Peyer's patch (tissue), 4 donors: Measurements from ENCODE around the gene TMPRSS11E. TPM values are rescaled to one million over a fixed set of nuclear protein-coding genes. Genes with fewer than 3 reads are reported as not detected.
"Not testable (repeated sequence)": the region's sequence is repeated elsewhere in the genome, so short reads cannot be mapped to it uniquely, and the experiment has no call there.

Source experiments
- DNase-seq, 3 donors: peaks; one replicate each; pipeline ENCODE4 v3.0.0-alpha.2; 2017 to 2019
- H3K27ac ChIP-seq, 4 donors: fragments of 200-600 bp; sonication (generic); one replicate each; pipeline ENCODE4 v1.5.1; 2016 to 2019
- H3K27me3 ChIP-seq, 2 donors: fragments of 200-600 bp; sonication (generic); one replicate each; pipeline ENCODE4 v1.5.1; 2019
- H3K36me3 ChIP-seq, 3 donors: fragments of 200-600 bp; sonication (generic); one replicate each; pipeline ENCODE4 v1.5.1; 2016 to 2019
- H3K4me1 ChIP-seq, 4 donors: fragments of 200-600 bp; sonication (generic); one replicate each; pipeline ENCODE4 v1.5.1; 2016 to 2019
- H3K4me3 ChIP-seq, 4 donors: fragments of 200-600 bp; sonication (generic); 1 replicate in 3 of 4; 2 replicates in 1 of 4; pipeline ENCODE4 v1.5.1; 2016 to 2019; ENCODE audit warnings: mild to moderate bottlenecking in 1 of 4
- H3K9me3 ChIP-seq, 4 donors: fragments of 200-600 bp; sonication (generic); one replicate each; pipeline ENCODE4 v1.5.1; 2016 to 2019; ENCODE audit warnings: mild to moderate bottlenecking in 1 of 4
- POLR2A ChIP-seq, 2 donors: fragments of 450-650 bp; IDR thresholded peaks; one replicate each; pipeline ENCODE4 v1.5.1; 2017; ENCODE audit warnings: antibody characterized with exemption in 2 of 2, mild to moderate bottlenecking in 2 of 2, moderate library complexity in 2 of 2
- total RNA-seq, 4 donors: library from RNA; depleted of rRNA; stranded (reverse); fragments of >200 nt; gene quantifications; one replicate each; pipeline ENCODE4 v1.1.0, GENCODE V29; 2016
- TF ChIP-seq, protein P1 (sequence below), 6 experiments: fragments of 450-650 bp in 4 of 6; fragments of 200-600 bp in 2 of 6; sonication (generic) in 1 of 6; IDR thresholded peaks; one replicate each; pipeline ENCODE4 v1.5.1; 2017 to 2019; ENCODE audit warnings: antibody characterized with exemption in 6 of 6, mild to moderate bottlenecking in 3 of 6, moderate library complexity in 1 of 6

Gene TMPRSS11E, protein sequence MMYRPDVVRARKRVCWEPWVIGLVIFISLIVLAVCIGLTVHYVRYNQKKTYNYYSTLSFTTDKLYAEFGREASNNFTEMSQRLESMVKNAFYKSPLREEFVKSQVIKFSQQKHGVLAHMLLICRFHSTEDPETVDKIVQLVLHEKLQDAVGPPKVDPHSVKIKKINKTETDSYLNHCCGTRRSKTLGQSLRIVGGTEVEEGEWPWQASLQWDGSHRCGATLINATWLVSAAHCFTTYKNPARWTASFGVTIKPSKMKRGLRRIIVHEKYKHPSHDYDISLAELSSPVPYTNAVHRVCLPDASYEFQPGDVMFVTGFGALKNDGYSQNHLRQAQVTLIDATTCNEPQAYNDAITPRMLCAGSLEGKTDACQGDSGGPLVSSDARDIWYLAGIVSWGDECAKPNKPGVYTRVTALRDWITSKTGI
- not detected for total RNA-seq

DNA sequence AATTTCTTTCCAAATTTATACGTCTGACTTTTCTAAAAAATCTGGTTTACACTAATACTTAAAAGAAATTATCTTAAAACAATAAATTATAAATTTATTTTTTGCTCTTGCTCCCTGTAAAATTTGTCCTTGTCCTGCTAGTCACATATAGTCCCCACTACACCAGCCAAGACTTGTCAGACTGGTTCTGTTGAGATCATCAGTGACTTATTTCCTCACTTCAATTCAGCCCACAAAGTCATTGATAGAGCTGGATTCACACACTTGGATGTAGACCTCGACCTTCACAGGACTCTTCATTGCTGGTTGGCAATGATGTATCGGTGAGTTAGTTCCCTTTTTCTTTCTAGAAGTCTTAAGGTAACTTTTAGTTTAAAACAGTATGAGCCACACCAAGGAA lies at the start of gene TMPRSS11E:
Gene TMPRSS11E (plus strand): TSS at position 263 of the 400 bp plus-strand sequence. CDS start 50 bp downstream, at position 313.
- H3K4me1 ChIP-seq, result no peaks in the 10 kb centered on the region
- no peak for DNase-seq
- H3K27me3 ChIP-seq, result no peaks in the 10 kb centered on the region
- no peaks in the 10 kb centered on the region for H3K36me3 ChIP-seq
- H3K27ac ChIP-seq, result no peak within 1 kb of the TSS
- H3K4me3 ChIP-seq, result no peak within 1 kb of the TSS
- TF ChIP-seq, protein P1, sequence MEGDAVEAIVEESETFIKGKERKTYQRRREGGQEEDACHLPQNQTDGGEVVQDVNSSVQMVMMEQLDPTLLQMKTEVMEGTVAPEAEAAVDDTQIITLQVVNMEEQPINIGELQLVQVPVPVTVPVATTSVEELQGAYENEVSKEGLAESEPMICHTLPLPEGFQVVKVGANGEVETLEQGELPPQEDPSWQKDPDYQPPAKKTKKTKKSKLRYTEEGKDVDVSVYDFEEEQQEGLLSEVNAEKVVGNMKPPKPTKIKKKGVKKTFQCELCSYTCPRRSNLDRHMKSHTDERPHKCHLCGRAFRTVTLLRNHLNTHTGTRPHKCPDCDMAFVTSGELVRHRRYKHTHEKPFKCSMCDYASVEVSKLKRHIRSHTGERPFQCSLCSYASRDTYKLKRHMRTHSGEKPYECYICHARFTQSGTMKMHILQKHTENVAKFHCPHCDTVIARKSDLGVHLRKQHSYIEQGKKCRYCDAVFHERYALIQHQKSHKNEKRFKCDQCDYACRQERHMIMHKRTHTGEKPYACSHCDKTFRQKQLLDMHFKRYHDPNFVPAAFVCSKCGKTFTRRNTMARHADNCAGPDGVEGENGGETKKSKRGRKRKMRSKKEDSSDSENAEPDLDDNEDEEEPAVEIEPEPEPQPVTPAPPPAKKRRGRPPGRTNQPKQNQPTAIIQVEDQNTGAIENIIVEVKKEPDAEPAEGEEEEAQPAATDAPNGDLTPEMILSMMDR (IDR thresholded peaks at IDR 0.05), result no peak
- TF ChIP-seq POLR2A (IDR thresholded peaks at IDR 0.05), result no peak
- H3K9me3 ChIP-seq, result no peaks in the 10 kb centered on the region

DNA sequence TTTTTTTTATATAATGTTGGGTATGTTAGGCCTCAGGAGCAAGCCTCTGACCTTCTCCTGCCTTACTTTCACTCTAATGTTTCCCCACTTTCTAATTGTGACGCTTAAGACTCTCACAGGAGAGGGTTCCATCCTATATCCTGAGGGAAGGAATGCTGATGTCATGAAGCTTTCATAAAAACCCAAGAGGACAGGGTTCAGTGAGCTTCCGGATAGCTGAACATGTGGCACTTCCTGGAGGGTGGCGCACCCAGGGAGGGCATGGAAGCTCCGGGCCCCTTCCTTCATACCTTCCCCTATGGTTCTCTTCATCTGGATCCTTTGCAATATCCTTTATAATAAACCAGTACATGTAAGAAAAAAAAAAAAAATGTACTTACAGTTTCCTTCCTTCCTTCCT lies 48.0 kb upstream of the TMPRSS11E start:
- no peak overlapping the region for H3K27ac ChIP-seq
- no peaks in the 10 kb centered on the region for H3K27me3 ChIP-seq
- no peak overlapping the region for H3K4me3 ChIP-seq
- no peaks in the 10 kb centered on the region for H3K4me1 ChIP-seq
- TF ChIP-seq, protein P1 (IDR thresholded peaks at IDR 0.05), result no peak
- TF ChIP-seq POLR2A (IDR thresholded peaks at IDR 0.05), result no peak
- DNase-seq, result no peak
- no peaks in the 10 kb centered on the region for H3K36me3 ChIP-seq
- H3K9me3 ChIP-seq, result no peaks in the 10 kb centered on the region

DNA sequence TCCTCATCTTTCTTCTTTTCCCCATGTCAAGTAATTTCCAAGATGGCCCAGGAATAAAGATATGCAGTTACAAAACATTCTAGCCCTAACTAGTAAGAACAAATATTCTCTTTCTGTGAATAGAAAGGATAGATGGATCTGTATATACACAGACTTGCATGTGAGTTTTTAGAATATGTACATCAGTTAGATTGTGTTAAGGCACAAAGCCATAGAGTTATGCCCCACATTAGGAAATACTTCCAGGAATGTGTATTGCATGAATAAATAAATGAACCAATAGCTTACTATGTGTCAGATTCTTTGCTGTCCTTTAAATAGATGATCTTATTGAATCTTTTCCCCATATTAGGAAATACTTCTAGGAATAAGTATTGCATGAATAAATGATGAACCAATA lies 46.0 kb upstream of the TMPRSS11E start:
- no peaks in the 10 kb centered on the region for H3K4me1 ChIP-seq
- H3K36me3 ChIP-seq, result no peaks in the 10 kb centered on the region
- H3K27ac ChIP-seq, result no peak overlapping the region
- no peaks in the 10 kb centered on the region for H3K9me3 ChIP-seq
- no peak for TF ChIP-seq POLR2A (IDR thresholded peaks at IDR 0.05)
- TF ChIP-seq, protein P1 (IDR thresholded peaks at IDR 0.05), result no peak
- H3K4me3 ChIP-seq, result no peak overlapping the region
- no peaks in the 10 kb centered on the region for H3K27me3 ChIP-seq
- DNase-seq, result no peak

DNA sequence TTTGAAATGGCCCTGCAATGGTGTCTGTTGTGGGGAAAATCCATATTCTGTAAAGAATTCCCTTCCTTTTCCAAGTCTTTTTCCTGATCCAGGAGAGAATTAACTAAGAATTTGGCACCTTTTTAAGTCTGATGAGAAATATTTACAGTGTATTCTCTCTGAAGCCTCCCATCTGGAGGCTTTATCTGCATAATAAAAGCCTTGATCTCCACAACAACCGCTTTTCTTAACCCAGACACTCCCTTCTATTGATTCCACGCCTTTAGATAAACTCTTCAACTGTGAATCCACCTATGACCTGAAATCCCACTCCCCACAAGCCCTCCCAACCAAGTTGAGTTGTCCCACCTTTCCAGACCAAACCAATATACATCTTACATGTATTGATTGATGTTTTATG lies 43.1 kb upstream of the TMPRSS11E start:
- Histone ChIP-seq H3K9me3 (no peaks in the 10 kb centered on the region), H3K27ac (no peak overlapping the region), H3K36me3 (no peaks in the 10 kb centered on the region), H3K27me3 (no peaks in the 10 kb centered on the region), H3K4me3 (no peak overlapping the region), H3K4me1 (no peaks in the 10 kb centered on the region)
- no peak for DNase-seq
- TF ChIP-seq, protein P1 (IDR thresholded peaks at IDR 0.05), result no peak
- TF ChIP-seq POLR2A (IDR thresholded peaks at IDR 0.05), result no peak

DNA sequence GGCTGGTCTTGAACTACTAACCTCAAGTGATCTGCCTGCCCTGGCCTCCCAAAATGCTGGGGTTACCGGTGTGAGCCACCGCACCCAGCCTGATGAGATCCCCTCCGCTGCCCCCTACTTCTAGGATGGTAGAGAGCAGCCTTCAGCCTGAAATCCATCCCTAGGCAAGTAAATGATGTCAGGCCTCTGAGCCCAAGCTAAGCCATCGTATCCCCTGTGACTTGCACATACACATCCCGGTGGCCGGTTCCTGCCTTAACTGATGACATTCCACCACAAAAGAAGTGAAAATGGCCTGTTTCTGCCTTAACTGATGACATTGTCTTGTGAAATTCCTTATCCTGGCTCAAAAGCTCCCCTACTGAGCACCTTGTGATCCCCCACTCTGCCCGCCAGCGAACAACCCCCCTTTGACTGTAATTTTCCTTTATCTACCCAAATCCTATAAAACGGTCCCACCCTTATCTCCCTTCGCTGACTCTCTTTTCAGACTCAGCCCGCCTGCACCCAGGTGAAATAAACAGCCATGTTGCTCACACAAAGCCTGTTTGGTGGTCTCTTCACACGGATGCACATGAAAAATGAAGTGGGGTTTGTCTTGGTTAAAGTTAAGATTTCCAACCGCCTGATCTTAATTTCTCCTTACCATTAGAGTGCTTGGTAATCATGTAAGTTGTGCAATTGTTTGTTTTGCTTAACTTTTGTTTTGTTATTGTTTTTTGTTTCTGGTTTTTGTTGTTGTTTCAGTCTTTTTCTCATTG lies 41.4 kb upstream of the TMPRSS11E start:
- not testable (repeated sequence) for H3K9me3 ChIP-seq, H3K36me3 ChIP-seq, H3K27me3 ChIP-seq, H3K4me3 ChIP-seq, H3K4me1 ChIP-seq, DNase-seq, H3K27ac ChIP-seq

DNA sequence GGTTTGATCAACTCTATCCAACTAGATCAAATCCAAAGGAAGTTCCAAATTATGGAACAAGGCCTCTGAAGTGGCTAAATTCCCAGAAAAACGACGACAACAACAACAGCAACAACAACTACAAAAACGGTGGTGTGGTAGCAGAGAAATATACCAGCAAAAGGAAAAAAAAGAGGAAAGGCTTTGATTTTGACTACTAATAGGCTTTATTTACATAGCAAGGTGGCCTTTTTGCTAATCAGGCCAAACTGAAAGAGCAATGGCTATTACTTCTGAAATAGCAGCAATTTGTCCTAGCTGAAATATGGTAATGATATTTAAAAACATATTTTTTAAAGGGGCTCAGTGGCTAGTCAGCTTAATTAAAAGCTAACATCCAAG lies 40.8 kb upstream of the TMPRSS11E start:
- Histone ChIP-seq H3K27me3 (no peaks in the 10 kb centered on the region), H3K27ac (no peak overlapping the region), H3K4me3 (no peak overlapping the region), H3K9me3 (no peaks in the 10 kb centered on the region), H3K4me1 (no peaks in the 10 kb centered on the region), H3K36me3 (no peaks in the 10 kb centered on the region)
- TF ChIP-seq, protein P1 (IDR thresholded peaks at IDR 0.05), result no peak
- TF ChIP-seq POLR2A (IDR thresholded peaks at IDR 0.05), result no peak
- DNase-seq, result no peak

DNA sequence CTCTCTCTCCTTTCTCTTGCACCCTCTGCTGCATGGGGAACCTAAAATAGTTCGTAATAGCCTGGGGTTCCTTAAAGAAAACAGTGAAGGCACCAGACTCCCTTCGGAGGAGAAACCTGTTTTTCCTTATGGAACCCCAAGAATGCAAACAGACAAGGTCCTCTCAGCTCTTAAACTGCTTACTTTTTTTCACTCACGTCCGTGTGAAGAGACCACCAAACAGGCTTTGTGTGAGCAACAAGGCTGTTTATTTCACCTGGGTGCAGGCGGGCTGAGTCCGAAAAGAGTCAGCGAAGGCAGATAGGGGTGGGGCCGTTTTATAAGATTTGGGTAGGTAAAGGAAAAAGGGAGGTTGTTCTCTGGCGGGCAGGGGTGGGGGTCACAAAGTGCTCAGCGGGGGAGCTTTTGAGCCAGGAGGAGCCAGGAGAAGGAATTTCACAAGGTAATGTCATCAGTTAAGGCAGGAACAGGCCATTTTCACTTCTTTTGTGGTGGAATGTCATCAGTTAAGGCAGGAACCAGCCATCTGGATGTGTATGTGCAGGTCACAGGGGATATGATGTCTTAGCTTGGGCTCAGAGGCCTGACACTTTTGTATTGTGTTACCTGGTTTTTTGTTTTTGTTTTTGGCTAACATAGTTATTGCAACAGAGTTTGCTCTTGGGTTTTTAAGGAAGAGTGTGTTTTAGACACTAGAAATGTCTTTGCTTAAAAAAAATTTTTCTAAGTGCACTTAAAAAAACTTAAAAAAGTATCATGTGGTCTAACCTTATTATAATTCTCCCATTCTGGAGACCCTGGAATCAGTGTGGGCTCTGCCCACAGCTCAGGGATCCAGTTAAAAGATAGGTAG lies 40.0 kb upstream of the TMPRSS11E start:
- H3K27ac ChIP-seq, H3K27me3 ChIP-seq, H3K4me3 ChIP-seq, H3K36me3 ChIP-seq, H3K4me1 ChIP-seq, H3K9me3 ChIP-seq, DNase-seq: not testable (repeated sequence)
